Trophoblast cell (in vitro differentiated cells and primary cell): ENCODE measurements around the gene COL23A1.
A peak's percentile ranks its signal among the peaks of the same experiment; 100 is the strongest.

ENCODE experiments used
- DNase-seq, 2 donors: peaks; one replicate each; pipeline ENCODE4 v3.0.0-alpha.2; 2016
- H2AFZ ChIP-seq: 2 replicates; pipeline ENCODE4 v1.6.1; 2013; ENCODE audit warnings: low read length, moderate library complexity, mild to moderate bottlenecking; ENCODE audit not compliant: insufficient read depth, poor library complexity
- H2AK5ac ChIP-seq: 2 replicates; pipeline ENCODE4 v1.6.1; 2013; ENCODE audit warnings: mild to moderate bottlenecking, low read length
- H2BK120ac ChIP-seq: 2 replicates; pipeline ENCODE4 v1.6.1; 2013; ENCODE audit warnings: low read length, mild to moderate bottlenecking, moderate library complexity; ENCODE audit not compliant: insufficient read depth, poor library complexity
- H2BK12ac ChIP-seq: 2 replicates; pipeline ENCODE4 v1.6.1; 2013; ENCODE audit warnings: mild to moderate bottlenecking, low read length, moderate library complexity
- H2BK5ac ChIP-seq: 2 replicates; pipeline ENCODE4 v1.6.1; 2013; ENCODE audit warnings: low read length, low read depth, moderate library complexity, mild to moderate bottlenecking; ENCODE audit not compliant: poor library complexity
- H3K14ac ChIP-seq: 2 replicates; pipeline ENCODE4 v1.6.1; 2013; ENCODE audit warnings: mild to moderate bottlenecking, low read length
- H3K18ac ChIP-seq: 2 replicates; pipeline ENCODE4 v1.6.1; 2013; ENCODE audit warnings: mild to moderate bottlenecking, low read length
- H3K23ac ChIP-seq: 2 replicates; pipeline ENCODE4 v1.6.1; 2013; ENCODE audit warnings: low read length
- H3K27ac ChIP-seq: 2 replicates; pipeline ENCODE4 v1.5.1; 2013; ENCODE audit warnings: low read depth, mild to moderate bottlenecking, inconsistent platforms, low read length, moderate library complexity
- H3K27me3 ChIP-seq: 2 replicates; pipeline ENCODE4 v1.6.1; 2013; ENCODE audit warnings: inconsistent platforms, mild to moderate bottlenecking, low read length, moderate library complexity; ENCODE audit not compliant: insufficient read depth
- H3K36me3 ChIP-seq, 2 experiments: 1 replicate in 1 of 2; 2 replicates in 1 of 2; pipeline ENCODE4 v1.6.1; 2013; ENCODE audit warnings: low read length in 2 of 2, mild to moderate bottlenecking in 2 of 2, moderate library complexity in 1 of 2; ENCODE audit not compliant: insufficient read depth in 2 of 2, control insufficient read depth in 1 of 2
- H3K4ac ChIP-seq: 2 replicates; pipeline ENCODE4 v1.6.1; 2013; ENCODE audit warnings: low read depth, mild to moderate bottlenecking, low read length, moderate library complexity
- H3K4me1 ChIP-seq, 2 experiments: 1 replicate in 1 of 2; 2 replicates in 1 of 2; pipeline ENCODE4 v1.6.1; 2013; ENCODE audit warnings: low read length in 2 of 2, mild to moderate bottlenecking in 2 of 2, moderate library complexity in 1 of 2; ENCODE audit not compliant: insufficient read depth in 2 of 2, control insufficient read depth in 1 of 2
- H3K4me2 ChIP-seq: 2 replicates; pipeline ENCODE4 v1.6.1; 2013; ENCODE audit warnings: inconsistent platforms, mild to moderate bottlenecking, low read length, moderate library complexity
- H3K4me3 ChIP-seq: 2 replicates; pipeline ENCODE4 v1.5.1; 2013; ENCODE audit warnings: mild to moderate bottlenecking, low read depth, low read length, inconsistent platforms
- H3K79me1 ChIP-seq: one replicate; pipeline ENCODE4 v1.6.1; 2013; ENCODE audit warnings: low read length
- H3K79me2 ChIP-seq: 2 replicates; pipeline ENCODE4 v1.6.1; 2013; ENCODE audit warnings: low read length, mild to moderate bottlenecking; ENCODE audit not compliant: control insufficient read depth, insufficient read depth, poor library complexity
- H3K9ac ChIP-seq: 2 replicates; pipeline ENCODE4 v1.6.1; 2013; ENCODE audit warnings: mild to moderate bottlenecking, low read length
- H3K9me3 ChIP-seq: 2 replicates; pipeline ENCODE4 v1.6.1; 2013; ENCODE audit warnings: low read depth, mild to moderate bottlenecking, control low read depth, inconsistent platforms, low read length; ENCODE audit not compliant: insufficient read depth
- H4K12ac ChIP-seq: 2 replicates; pipeline ENCODE4 v1.6.1; 2013; ENCODE audit warnings: low read depth, mild to moderate bottlenecking, low read length, moderate library complexity
- H4K8ac ChIP-seq: 2 replicates; pipeline ENCODE4 v1.6.1; 2013; ENCODE audit warnings: low read depth, mild to moderate bottlenecking, low read length, moderate library complexity
- H4K91ac ChIP-seq: one replicate; pipeline ENCODE4 v1.6.1; 2013; ENCODE audit warnings: low read depth, mild to moderate bottlenecking, low read length, moderate library complexity
- WGBS: extraction: QIAGEN DNeasy Blood & Tissue Kit; methylation state at CpG from one replicate; pipeline ENCODE4 v1.1.7; 2013; ENCODE audit warnings: missing lambda C conversion rate; ENCODE audit not compliant: insufficient read length, insufficient coverage; ENCODE audit errors: extremely low coverage; 5-methylcytosine and 5-hydroxymethylcytosine counted together

Gene COL23A1

GRCh38 chr5:178366998-178367735 is 223.0 kb downstream of the COL23A1 start:
- Histone ChIP-seq H2AK5ac (no peak overlapping the region), H3K4me1 (peaks cover 8% of the 10 kb centered on the region in 2 experiments), H3K27ac (no peak overlapping the region), H4K91ac (no peak overlapping the region), H2BK120ac (no peak overlapping the region), H2BK12ac (no peak overlapping the region), H3K4ac (no peak overlapping the region), H4K12ac (no peak overlapping the region), H3K36me3 (no peaks in the 10 kb centered on the region), H3K79me1 (no peaks in the 10 kb centered on the region), H2BK5ac (no peak overlapping the region), H3K14ac (no peak overlapping the region), H3K23ac (no peak overlapping the region), H3K79me2 (no peaks in the 10 kb centered on the region), H3K18ac (no peak overlapping the region), H3K9ac (no peak overlapping the region), H4K8ac (no peak overlapping the region), H3K4me2 (no peak overlapping the region), H3K27me3 (no peaks in the 10 kb centered on the region), H3K4me3 (peak overlapping the region; percentile 18), H2AFZ (no peak overlapping the region), H3K9me3 (peaks cover 13% of the 10 kb centered on the region)
- WGBS: no CpG with 5 or more reads among the region's 21 CpGs
- DNase-seq: no peak

GRCh38 chr5:178365501-178366440 is 224.4 kb downstream of the COL23A1 start:
- Histone ChIP-seq H2BK120ac (no peak overlapping the region), H3K79me1 (no peaks in the 10 kb centered on the region), H3K4ac (no peak overlapping the region), H3K4me1 (peaks cover 8% of the 10 kb centered on the region in 2 experiments), H3K79me2 (no peaks in the 10 kb centered on the region), H2AK5ac (no peak overlapping the region), H3K4me2 (no peak overlapping the region), H3K9me3 (peaks cover 13% of the 10 kb centered on the region), H3K23ac (no peak overlapping the region), H3K27ac (no peak overlapping the region), H2BK12ac (no peak overlapping the region), H4K12ac (no peak overlapping the region), H3K14ac (no peak overlapping the region), H3K27me3 (no peaks in the 10 kb centered on the region), H2BK5ac (no peak overlapping the region), H3K36me3 (no peaks in the 10 kb centered on the region), H3K9ac (no peak overlapping the region), H3K4me3 (no peak overlapping the region), H2AFZ (no peak overlapping the region), H4K91ac (no peak overlapping the region), H3K18ac (no peak overlapping the region), H4K8ac (no peak overlapping the region)
- DNase-seq: no peak
- no CpG with 5 or more reads among the region's 27 CpGs for WGBS

- Histone ChIP-seq H3K4me1 (peaks cover 8% of the 10 kb centered on the region in 2 experiments), H3K36me3 (no peaks in the 10 kb centered on the region), H3K4me2 (no peak overlapping the region), H4K12ac (no peak overlapping the region), H3K4ac (no peak overlapping the region), H3K79me1 (no peaks in the 10 kb centered on the region), H2AK5ac (no peak overlapping the region), H3K27ac (no peak overlapping the region), H2AFZ (no peak overlapping the region), H2BK12ac (no peak overlapping the region), H4K8ac (no peak overlapping the region), H3K27me3 (no peaks in the 10 kb centered on the region), H3K9me3 (peaks cover 13% of the 10 kb centered on the region), H2BK120ac (no peak overlapping the region), H3K4me3 (no peak overlapping the region), H3K23ac (no peak overlapping the region), H3K79me2 (no peaks in the 10 kb centered on the region), H3K14ac (no peak overlapping the region), H3K9ac (no peak overlapping the region), H2BK5ac (no peak overlapping the region), H4K91ac (no peak overlapping the region), H3K18ac (no peak overlapping the region)
- DNase-seq: no peak
- whole genome bisulfite sequencing: no CpG with 5 or more reads among the region's 7 CpGs
Observed at GRCh38 chr5:178364326-178364675, 225.9 kb downstream of the COL23A1 start.

GRCh38 chr5:178363501-178364325 is 226.5 kb downstream of the COL23A1 start:
- Histone ChIP-seq H3K27me3 (no peaks in the 10 kb centered on the region), H2AK5ac (no peak overlapping the region), H3K14ac (no peak overlapping the region), H3K4me1 (peaks cover 8% of the 10 kb centered on the region in 2 experiments), H3K4me2 (no peak overlapping the region), H3K9me3 (peaks cover 9% of the 10 kb centered on the region), H3K9ac (no peak overlapping the region), H3K79me1 (no peaks in the 10 kb centered on the region), H2BK5ac (no peak overlapping the region), H3K4me3 (no peak overlapping the region), H3K27ac (no peak overlapping the region), H4K91ac (no peak overlapping the region), H3K36me3 (no peaks in the 10 kb centered on the region), H3K79me2 (no peaks in the 10 kb centered on the region), H3K18ac (no peak overlapping the region), H2BK120ac (no peak overlapping the region), H3K23ac (no peak overlapping the region), H4K12ac (no peak overlapping the region), H4K8ac (no peak overlapping the region), H2BK12ac (no peak overlapping the region), H3K4ac (no peak overlapping the region), H2AFZ (no peak overlapping the region)
- DNase-seq: no peak
- WGBS: no CpG with 5 or more reads among the region's 25 CpGs
